ENCODE data around the gene SAPCD1. TPM values are rescaled to one million over a fixed set of nuclear protein-coding genes. Genes with fewer than 3 reads are reported as not detected.

SAPCD1 gene
- polyA plus RNA-seq, 1 of the 3 experiments (the other 2 are of a cell fraction) = 5.9 TPM

GRCh38 chr6:31776989-31777666 is 14.7 kb downstream of the SAPCD1 start, which contains the start of gene VWA7 (continued):
- TF ChIP-seq CTCF (IDR thresholded peaks at IDR 0.05) (no peak), YY1 (IDR thresholded peaks at IDR 0.05; ENCODE audit: low read depth) (no peak), EZH2phosphoT487 (IDR thresholded peaks at IDR 0.05; ENCODE audit: borderline replicate concordance, low read depth) (no peak), TAF1 (IDR thresholded peaks at IDR 0.05; ENCODE audit: borderline replicate concordance, low read depth, low read length) (no peak), FOSL2 (IDR thresholded peaks at IDR 0.05; ENCODE audit: borderline replicate concordance, low read depth) (peak; percentile 59; the same call in 1 of the 2 replicates), CHD2 (IDR thresholded peaks at IDR 0.05; ENCODE audit: low read length, partially characterized antibody) (no peak), USF1 (IDR thresholded peaks at IDR 0.05; ENCODE audit: borderline replicate concordance, low read depth) (no peak), SIN3A (IDR thresholded peaks at IDR 0.05; ENCODE audit: borderline replicate concordance, low read depth, low read length) (no peak; the same call in 1 of the 2 replicates), TCF12 (IDR thresholded peaks at IDR 0.05) (peak; percentile 28; the same call in 1 of the 2 replicates)

GRCh38 chr6:31777667-31778050 is 15.2 kb downstream of the SAPCD1 start:
- H3K27ac ChIP-seq (ENCODE audit: low read depth in 2 of 2, low read length in 1 of 2) = no peak overlapping the region; a peak in 1 of 4 replicates
- H3K9me3 ChIP-seq = no peaks in the 10 kb centered on the region
- ChIA-PET CTCF (interaction anchor here (0.9 to 9.9 kb wide), 6 partner anchors 7 to 197 kb away, joined by 3 to 62 read pairs (median 4); no protein-coding TSS in a partner anchor), POLR2A (no interaction called here)
- no peaks in the 10 kb centered on the region for H3K9me2 ChIP-seq
- H3K4me3 ChIP-seq (ENCODE audit: low read depth in 2 of 2, low read length in 1 of 2) = no peak overlapping the region
- no peaks in the 10 kb centered on the region for H4K20me1 ChIP-seq (ENCODE audit: insufficient read depth)
- H3K36me3 ChIP-seq (replicated peaks in 1 of 2; ENCODE audit: control insufficient read depth in 1 of 2, insufficient read depth in 2 of 2, low read length in 1 of 2) = peaks cover 0 to 39% of the 10 kb centered on the region in 2 experiments
- no peak overlapping the region for H2AFZ ChIP-seq (ENCODE audit: low read depth)
- no peak for DNase-seq
- TF ChIP-seq PBX3 (IDR thresholded peaks at IDR 0.05) = no peak
- no peak for TF ChIP-seq FOXJ3 (CRISPR knock-in tag; IDR thresholded peaks at IDR 0.05)
- TF ChIP-seq CHD2 (IDR thresholded peaks at IDR 0.05; ENCODE audit: low read length, partially characterized antibody) = no peak
- H3K4me1 ChIP-seq (ENCODE audit: control insufficient read depth in 1 of 2, insufficient read depth in 2 of 2, low read depth in 1 of 2, low read length in 1 of 2) = peaks cover 9 to 10% of the 10 kb centered on the region in 2 experiments; a peak in 2 of 4 replicates
- H3F3A ChIP-seq (replicated peaks; ENCODE audit: insufficient read depth) = peaks cover 3% of the 10 kb centered on the region
- no peak overlapping the region for H3K4me2 ChIP-seq
- no peak overlapping the region for H3K9ac ChIP-seq
- no peaks in the 10 kb centered on the region for H3K79me2 ChIP-seq (ENCODE audit: insufficient read depth)
- H3K27me3 ChIP-seq (ENCODE audit: insufficient read depth) = no peaks in the 10 kb centered on the region
- 98% methylated on average over 5 of the region's 5 CpGs for WGBS (ENCODE audit: low lambda C conversion rate)
